Nephron (organoid): Measurements from ENCODE around the gene C1orf53.
"Not testable (repeated sequence)": the region's sequence is repeated elsewhere in the genome, so short reads cannot be mapped to it uniquely, and the experiment has no call there.

Source experiments
- H3K27ac Mint-ChIP-seq, 3 experiments: 2 replicates each; pipeline ENCODE4 v1.8.0; 2020; ENCODE audit warnings: mixed read lengths in 3 of 3, mild to moderate bottlenecking in 2 of 3, moderate library complexity in 1 of 3
- H3K27me3 Mint-ChIP-seq: 2 replicates; pipeline ENCODE4 v1.8.0; 2021; ENCODE audit warnings: low read depth, mild to moderate bottlenecking, moderate library complexity, mixed read lengths
- H3K36me3 Mint-ChIP-seq: 2 replicates; pipeline ENCODE4 v1.8.0; 2020; ENCODE audit warnings: low read depth, mixed read lengths
- H3K4me1 Mint-ChIP-seq: 2 replicates; pipeline ENCODE4 v1.8.0; 2020; ENCODE audit warnings: mixed read lengths
- H3K4me3 Mint-ChIP-seq, 3 experiments: 2 replicates each; pipeline ENCODE4 v1.8.0; 2020; ENCODE audit warnings: mild to moderate bottlenecking in 3 of 3, mixed read lengths in 3 of 3, moderate library complexity in 2 of 3
- H3K9me3 Mint-ChIP-seq: 2 replicates; pipeline ENCODE4 v1.8.0; 2020; ENCODE audit warnings: mixed read lengths
- TF ChIP-seq, protein P1 (sequence below), 3 experiments: fragments of 200-600 bp; sonication (generic); IDR thresholded peaks; one replicate each; pipeline ENCODE4 v1.5.0; 2021; ENCODE audit warnings: antibody characterized with exemption in 3 of 3; ENCODE audit not compliant: unreplicated experiment in 3 of 3

Gene C1orf53

GRCh38 chr1:197902454-197903195 is at the start of gene C1orf53:
Gene C1orf53 (plus strand): TSS chr1:197902630. CDS start chr1:197902650, 20 bp downstream.
- H3K4me3 Mint-ChIP-seq, result peak within 1 kb of the TSS; percentile 87 to 93 (median 89)
- no peaks in the 10 kb centered on the region for H3K36me3 Mint-ChIP-seq
- H3K4me1 Mint-ChIP-seq, result no peaks in the 10 kb centered on the region
- H3K27ac Mint-ChIP-seq, result peak within 1 kb of the TSS; percentile 69 to 98 (median 74)
- TF ChIP-seq, protein P1, sequence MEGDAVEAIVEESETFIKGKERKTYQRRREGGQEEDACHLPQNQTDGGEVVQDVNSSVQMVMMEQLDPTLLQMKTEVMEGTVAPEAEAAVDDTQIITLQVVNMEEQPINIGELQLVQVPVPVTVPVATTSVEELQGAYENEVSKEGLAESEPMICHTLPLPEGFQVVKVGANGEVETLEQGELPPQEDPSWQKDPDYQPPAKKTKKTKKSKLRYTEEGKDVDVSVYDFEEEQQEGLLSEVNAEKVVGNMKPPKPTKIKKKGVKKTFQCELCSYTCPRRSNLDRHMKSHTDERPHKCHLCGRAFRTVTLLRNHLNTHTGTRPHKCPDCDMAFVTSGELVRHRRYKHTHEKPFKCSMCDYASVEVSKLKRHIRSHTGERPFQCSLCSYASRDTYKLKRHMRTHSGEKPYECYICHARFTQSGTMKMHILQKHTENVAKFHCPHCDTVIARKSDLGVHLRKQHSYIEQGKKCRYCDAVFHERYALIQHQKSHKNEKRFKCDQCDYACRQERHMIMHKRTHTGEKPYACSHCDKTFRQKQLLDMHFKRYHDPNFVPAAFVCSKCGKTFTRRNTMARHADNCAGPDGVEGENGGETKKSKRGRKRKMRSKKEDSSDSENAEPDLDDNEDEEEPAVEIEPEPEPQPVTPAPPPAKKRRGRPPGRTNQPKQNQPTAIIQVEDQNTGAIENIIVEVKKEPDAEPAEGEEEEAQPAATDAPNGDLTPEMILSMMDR (IDR thresholded peaks at IDR 0.05; ENCODE audit: unreplicated experiment in 3 of 3), result no peak
- H3K27me3 Mint-ChIP-seq, result peaks cover 76% of the 10 kb centered on the region
- no peaks in the 10 kb centered on the region for H3K9me3 Mint-ChIP-seq

GRCh38 chr1:197855751-197856150 is 46.7 kb upstream of the C1orf53 start:
- H3K9me3 Mint-ChIP-seq, H3K36me3 Mint-ChIP-seq, H3K4me3 Mint-ChIP-seq, H3K27ac Mint-ChIP-seq, H3K27me3 Mint-ChIP-seq, H3K4me1 Mint-ChIP-seq: not testable (repeated sequence)

DNA sequence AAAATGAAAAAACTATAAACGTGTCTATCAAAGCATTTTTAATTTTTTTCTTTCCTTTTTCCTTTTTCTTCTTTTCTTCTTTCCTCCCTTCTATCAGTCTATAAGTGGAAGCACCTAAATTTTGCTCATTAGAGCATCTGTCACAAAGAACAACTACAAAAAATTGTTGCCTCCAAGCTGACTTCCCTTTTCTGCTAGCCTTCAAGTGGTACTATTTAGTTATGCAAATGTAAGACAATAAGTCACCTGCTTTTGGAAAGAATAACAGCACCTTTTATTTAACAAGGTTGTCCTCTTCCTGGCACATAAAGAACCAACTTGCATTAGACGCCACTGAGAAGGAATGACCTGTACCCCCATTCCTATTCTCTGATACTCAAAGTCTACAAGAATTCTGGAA is 45.0 kb upstream of the C1orf53 start:
- Mint-ChIP-seq H3K27me3 (no peaks in the 10 kb centered on the region), H3K4me3 (no peak overlapping the region), H3K4me1 (no peaks in the 10 kb centered on the region), H3K9me3 (no peaks in the 10 kb centered on the region), H3K27ac (no peak overlapping the region), H3K36me3 (no peaks in the 10 kb centered on the region)
- TF ChIP-seq, protein P1 (IDR thresholded peaks at IDR 0.05; ENCODE audit: unreplicated experiment in 3 of 3), result no peak

DNA sequence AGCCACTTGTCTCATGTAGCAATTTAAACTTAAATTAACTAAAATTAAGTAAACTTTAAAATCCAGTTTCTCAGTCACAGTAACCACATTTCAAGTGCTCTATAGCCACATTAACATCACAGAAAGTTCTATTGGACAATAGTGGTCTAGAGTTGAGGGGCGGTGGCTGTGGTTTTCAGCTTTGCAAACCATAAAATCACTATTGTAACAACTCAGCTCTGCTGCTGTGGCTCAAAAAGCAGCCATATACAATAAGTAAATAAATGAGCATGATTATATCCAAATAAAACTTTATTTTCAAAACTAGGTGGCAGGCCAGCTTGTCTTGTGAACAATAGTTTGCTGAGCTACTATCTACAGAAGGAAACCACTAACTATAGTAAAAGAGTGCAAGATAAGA is 43.4 kb upstream of the C1orf53 start:
- Mint-ChIP-seq H3K27me3 (no peaks in the 10 kb centered on the region), H3K9me3 (no peaks in the 10 kb centered on the region)
- TF ChIP-seq, protein P1 (IDR thresholded peaks at IDR 0.05; ENCODE audit: unreplicated experiment in 3 of 3), result no peak

DNA sequence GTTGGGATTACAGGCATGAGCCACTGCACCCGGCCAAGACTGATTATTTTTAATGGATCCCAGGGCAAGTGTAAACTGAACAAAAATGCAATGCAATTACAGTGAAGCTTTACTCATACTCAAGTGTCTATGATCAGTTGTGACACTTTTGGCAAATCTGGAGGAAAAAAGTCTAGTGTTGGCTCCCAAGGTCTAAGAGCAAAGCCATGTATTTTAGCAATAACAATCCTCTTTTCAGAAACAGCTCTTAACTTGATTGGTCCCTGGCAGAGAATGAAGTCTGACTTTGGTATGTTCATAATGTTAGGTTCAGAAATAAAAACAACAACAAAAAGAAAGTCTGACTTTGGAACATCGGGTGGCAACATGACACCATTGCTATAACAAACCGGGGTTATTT is 40.2 kb upstream of the C1orf53 start:
- TF ChIP-seq, protein P1 (IDR thresholded peaks at IDR 0.05; ENCODE audit: unreplicated experiment in 3 of 3), result no peak
- H3K27ac Mint-ChIP-seq, result no peak overlapping the region
- H3K4me1 Mint-ChIP-seq, result no peaks in the 10 kb centered on the region
- no peaks in the 10 kb centered on the region for H3K9me3 Mint-ChIP-seq
- H3K4me3 Mint-ChIP-seq, result no peak overlapping the region
- H3K27me3 Mint-ChIP-seq, result no peaks in the 10 kb centered on the region
- no peaks in the 10 kb centered on the region for H3K36me3 Mint-ChIP-seq

More for the DNA sequence above, 43.4 kb upstream of the C1orf53 start:
- Mint-ChIP-seq H3K4me3 (no peak overlapping the region), H3K27ac (no peak overlapping the region), H3K4me1 (no peaks in the 10 kb centered on the region), H3K36me3 (no peaks in the 10 kb centered on the region)

DNA sequence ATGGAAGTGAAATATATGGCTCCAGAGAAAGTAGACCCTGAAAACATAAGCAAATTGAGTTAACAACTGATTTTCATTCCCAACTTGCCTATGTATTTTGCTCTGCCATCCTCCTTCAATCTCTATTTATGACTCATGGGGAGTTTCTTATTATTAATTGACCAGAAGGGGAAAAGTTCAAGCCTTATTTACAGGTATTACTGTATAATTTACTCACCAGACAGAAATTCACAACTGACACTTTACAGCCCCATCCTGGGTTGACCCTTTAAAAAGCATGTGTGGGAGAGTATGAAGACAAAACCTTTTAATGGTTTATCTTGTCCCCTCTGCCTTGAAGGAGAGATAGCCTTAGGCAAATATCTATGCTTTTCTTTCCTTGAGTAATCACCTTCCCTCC is 39.8 kb upstream of the C1orf53 start:
- Mint-ChIP-seq H3K27me3 (no peaks in the 10 kb centered on the region), H3K27ac (no peak overlapping the region), H3K4me1 (no peaks in the 10 kb centered on the region), H3K4me3 (no peak overlapping the region), H3K36me3 (no peaks in the 10 kb centered on the region), H3K9me3 (no peaks in the 10 kb centered on the region)
- TF ChIP-seq, protein P1 (IDR thresholded peaks at IDR 0.05; ENCODE audit: unreplicated experiment in 3 of 3), result no peak
